ENCODE data around the gene ANKRD49.

Gene ANKRD49

DNA sequence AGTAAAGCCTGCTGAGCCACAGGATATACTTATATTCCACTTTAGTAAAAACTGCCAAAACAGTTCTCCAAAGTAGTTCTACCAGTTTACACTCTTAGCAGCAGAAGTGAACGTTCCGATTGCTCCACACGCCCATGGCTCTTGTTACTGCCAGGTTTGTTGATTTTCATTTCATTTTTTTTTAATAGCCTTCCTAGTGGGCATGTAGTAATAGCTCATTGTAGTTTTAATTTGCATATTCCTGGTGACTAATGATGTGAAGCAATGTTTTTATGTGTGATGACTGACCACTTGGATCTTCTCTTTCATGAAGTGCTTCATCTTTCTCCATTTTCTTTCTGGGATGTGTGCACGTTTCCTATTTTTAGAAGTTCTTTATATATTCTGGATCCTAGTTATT is 13.7 kb downstream of the ANKRD49 start:
- DNase-seq (ENCODE audit: low spot score): no peak

DNA sequence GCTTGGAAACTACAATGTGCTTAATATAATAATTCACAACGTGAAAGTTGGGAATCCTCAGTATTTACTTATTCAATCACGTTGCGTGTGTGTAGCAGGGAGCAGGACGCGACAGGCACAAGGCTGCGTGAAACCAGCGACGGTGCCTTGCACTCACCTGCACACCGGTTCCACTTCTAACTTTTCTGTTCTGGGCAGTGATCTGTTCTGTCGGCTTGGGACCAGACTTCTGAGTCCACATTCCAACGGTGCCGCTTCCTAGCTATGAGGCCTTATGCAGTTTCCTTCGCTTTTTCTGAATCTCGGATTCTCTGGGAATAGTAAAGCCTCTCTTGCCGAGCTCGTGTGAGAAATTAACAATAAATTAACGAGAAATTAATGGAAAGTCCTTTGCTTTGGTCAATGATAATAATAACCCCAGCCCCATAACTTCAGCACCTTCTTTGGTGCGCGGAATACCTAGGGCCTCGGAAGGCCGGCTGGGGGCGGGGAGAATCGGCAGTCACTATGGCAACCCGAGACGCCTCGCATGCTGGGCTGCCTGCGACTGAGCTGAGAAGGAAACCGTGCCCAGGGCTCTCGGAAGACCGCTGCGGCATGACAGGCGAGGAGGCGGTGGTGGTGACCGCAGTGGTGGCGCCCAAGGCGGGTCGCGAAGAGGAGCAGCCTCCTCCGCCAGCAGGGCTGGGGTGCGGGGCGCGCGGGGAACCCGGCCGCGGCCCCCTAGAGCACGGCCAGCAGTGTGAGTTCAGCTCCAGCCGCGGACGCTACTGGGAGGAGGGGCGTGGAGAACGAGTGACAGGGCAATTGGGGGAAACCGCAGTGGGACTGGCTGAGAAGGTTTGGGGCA is 18.4 kb downstream of the ANKRD49 start, which contains the start of gene C11orf97:
Gene C11orf97 (plus strand): TSS at position 530 of the 850 bp plus-strand sequence. CDS start 68 bp downstream, at position 598.
- DNase-seq (ENCODE audit: low spot score): no peak

DNA sequence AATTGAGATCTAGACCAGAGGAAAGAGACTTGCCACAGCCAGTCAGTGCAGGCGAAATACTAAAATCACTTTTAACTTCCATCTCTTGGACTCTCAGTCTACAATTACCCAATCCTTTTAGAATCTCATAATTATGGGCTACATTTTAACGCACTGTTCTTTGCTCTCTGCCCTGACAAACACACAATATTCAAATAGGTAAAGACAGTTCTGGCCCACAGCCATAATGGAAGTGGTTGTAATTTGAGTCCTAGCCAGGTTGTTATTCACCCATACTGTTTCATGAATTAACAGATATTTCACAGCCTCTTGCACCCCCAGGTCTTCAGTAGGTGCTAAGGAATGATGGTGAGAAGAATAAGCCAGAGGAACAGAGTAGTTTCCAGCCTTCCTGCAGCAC is 19.3 kb downstream of the ANKRD49 start:
- no peak for DNase-seq (ENCODE audit: low spot score)

DNA sequence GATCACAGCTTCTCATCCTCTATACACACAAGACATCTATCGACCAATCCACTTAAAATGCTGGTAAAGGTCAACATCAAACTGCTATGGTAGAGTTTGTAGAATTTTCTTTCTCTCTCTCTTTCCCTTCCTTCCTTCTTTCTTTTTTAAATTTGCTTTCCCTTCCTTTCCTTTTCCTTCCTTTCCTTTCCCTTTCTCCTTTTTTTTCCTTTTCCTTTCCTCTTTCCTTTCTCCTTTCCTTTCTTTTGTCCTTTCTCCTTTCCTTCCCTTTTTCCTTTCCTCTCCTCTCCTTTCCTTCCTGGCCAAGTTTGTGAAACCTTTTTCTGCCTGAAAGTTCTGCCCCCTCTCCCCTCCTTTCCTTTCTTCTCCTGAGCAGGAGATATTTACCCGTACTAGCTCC is 21.6 kb downstream of the ANKRD49 start:
- no peak for DNase-seq (ENCODE audit: low spot score)

DNA sequence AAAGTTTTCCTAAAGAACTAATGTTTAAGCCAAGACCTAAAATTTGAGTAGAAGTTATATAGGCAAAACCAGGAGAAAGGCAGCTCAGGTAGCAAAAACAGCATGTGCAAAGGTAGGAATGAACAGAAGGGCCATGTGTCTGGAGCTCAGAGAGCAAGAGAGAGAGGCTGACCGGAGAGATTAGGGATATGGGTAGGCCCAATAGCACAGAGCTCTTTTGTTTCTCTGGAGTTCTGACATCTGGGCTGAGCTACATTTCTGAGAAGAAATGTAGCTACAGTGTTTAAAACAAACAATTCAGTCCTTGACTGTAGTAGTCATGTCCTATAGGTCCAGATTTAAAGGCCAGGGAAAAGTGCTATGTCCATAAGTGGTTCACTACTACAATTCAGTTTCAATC is 22.9 kb downstream of the ANKRD49 start:
- peak; percentile 8 for DNase-seq (ENCODE audit: low spot score)

DNA sequence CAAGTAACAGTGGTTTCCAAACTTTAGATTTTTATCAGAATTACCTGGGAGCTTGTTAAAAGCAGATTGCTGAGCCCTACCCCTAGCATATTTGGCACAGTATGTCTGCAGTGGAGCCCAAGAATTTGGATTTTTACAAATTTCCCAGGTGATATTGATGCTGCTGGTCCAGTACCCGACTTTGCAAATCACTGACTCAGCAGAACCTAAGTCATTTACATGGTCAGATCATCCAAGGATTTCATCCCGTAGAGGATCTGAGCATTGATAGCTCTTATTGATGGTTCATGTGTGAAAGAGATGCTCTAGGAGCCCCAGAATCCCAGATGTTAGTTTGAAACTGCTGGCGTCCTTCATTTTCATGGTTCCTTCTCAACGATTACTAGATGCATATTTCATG is 24.5 kb downstream of the ANKRD49 start:
- no peak for DNase-seq (ENCODE audit: low spot score)

DNA sequence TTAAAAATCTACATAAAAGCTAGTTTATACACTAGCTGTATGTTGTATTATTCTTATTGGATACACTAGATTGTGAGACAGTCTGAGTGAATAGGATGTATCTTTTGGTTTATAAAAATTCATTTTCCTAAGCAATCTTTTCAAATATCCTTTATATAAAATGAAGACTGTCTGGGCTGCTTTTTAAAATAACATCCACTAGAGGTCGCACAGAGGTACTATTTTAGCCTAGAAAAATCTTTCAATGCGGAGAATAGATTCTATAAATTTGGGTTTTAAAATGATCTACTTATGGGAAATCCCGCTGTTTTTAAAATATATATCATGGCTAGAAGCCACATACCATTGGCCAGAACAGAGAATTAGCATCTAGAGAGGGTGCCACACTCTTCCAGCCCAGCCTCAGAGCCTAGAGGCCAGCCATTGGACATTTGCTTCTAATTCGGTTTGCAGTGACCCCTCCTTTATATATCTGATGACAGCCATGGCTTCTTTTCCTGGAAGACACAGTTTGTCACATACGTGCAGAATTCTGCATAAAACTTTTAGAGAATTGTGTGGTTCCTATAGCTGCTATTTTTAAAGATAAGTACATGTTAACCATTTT is 25.8 kb downstream of the ANKRD49 start:
- no peak for DNase-seq (ENCODE audit: low spot score)

DNA sequence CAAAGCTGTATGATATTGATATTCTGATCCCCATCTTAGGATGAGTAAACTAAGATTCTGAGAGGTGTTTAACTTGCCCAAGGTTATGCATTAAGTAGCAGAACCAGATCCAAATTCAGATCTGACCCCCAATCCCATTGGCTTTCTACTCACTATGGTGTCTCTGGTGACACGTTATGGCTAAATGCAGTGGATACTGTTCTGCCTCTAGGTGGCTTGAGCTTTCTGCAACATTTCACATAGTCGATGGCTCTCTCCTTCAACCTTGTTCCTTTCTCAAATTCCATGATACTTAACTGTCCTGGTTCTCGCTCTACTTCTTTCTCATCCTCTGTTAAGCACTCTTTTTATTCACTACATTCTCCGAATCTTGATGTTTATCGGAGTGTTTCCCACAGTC is 27.9 kb downstream of the ANKRD49 start:
- DNase-seq (ENCODE audit: low spot score): no peak

DNA sequence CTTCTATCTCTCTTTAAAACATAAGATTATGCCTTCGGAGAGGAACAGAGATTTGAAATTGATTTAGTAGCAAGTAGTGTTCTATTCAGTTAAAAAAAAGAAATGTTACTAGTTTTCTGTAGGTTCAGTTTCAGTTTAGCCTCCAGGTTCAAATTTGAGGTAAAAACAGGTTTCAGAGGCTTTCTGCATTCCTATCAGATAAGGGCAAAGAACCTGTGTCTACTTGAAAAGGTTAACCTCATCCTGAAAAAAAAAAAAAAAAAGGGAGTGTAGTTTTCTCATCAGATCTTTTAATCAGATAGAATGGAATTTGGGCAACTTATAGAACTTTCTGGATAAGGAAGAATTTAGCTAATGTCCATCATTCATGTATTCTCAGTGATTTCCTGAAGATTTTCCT is 30.6 kb downstream of the ANKRD49 start:
- DNase-seq (ENCODE audit: low spot score): no peak

DNA sequence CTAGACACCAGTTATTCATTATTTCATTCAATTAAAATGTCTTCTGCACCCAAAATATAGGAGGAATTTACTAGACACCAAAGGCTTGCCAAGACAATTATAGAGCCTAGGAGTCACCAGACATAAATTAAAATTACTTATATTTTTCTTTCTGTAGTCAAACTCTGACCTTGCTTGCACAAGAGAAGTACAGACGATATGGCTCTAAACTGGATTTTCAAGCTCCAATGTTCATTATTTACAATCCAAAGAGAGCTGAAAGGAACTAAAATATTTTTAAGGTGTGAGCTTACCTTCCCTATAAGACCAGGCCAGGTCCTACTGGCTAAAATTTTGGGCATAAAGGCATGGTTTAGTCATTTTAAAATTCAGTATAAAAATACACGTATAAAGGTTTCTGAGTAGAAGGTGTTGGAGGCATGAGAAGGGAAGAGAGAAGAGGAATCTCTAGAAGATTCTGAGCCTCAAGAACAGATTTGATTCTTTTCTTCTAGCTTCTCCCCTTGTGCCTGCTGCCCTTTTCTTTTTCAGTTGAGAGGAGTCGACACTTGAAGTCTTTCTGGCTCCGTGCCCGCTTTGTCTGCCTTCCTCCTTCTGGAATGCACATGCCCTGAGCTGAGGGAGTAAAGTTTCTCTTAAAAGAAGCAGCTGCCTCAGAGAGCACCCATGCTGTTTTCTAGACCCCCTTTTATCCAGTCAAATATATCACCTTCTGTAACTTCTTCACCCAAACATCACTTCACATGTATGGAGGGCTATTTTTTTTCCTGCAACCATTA is 32.0 kb downstream of the ANKRD49 start:
- DNase-seq (ENCODE audit: low spot score): no peak

DNA sequence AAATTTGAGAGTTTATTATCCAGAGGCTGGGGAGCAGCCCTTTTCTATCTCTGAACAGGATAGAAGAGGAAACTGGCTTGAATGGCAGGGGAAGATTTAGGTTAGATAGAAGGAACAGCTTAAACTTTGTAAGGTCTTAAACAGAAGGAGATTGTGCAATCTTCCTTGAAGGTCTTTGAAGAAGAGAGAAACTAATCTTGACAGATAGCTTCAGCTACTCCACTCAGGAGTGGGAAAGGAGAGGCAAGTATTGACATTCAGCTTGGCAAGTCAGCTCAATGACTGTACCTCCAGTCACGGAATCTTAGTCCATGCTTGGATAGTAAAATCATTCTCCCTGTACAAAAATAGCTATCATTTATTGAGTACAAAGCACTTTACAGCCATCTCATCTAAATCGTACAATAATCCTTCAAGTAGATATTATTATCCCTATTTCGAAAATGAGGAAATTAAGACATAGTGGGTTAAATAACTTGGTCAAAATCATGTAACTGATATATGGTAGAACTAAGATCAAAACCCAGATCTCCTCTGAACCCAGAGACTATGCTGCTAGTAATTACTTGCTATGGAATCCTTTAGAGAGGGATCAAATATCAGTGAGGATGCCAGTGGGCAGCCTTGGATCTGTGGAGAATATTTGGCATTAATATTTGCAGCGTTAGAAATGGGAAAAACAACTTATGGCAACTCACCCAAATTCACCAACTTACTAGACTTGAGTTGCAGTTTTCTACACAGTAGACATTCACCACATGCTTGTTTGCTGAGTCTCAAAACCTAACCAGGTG is 33.1 kb downstream of the ANKRD49 start:
- no peak for DNase-seq (ENCODE audit: low spot score)

DNA sequence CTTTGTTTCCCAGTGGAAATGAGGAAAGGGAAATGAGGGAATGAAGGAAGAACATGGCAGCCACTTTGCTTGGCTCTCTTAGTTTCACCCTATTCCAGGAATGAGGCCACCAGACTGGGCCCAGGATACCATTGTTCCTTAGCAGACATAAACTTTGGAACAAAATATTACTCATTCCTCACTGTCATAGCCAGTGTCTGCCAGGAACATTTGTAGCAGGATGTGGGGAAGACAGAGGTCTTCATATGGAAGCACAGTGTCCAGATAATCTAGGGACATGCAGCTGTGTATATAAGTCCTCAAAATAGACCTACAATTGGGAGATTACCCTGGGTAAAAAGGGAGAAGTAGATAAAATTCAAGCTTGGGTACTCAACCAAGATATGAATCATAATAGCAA is 34.8 kb downstream of the ANKRD49 start:
- DNase-seq (ENCODE audit: low spot score): no peak

DNA sequence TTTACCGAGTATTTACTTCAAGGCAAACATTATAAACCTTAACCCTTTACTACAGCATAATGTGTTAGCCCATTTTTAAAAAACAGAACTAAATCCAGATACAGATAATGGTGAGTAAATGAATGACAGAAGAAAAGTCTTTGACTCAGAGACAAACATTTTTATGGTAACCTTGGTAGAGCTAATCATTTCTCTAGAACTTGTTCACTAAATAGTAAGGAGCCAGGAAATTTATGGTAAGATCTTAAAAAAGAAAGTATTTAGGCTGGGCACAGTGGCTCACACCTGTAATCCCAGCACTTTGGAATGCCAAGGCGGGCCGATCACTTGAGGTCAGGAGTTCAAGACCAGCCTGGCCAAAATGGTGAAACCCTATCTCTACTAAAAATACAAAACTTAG is 38.4 kb downstream of the ANKRD49 start:
- no peak for DNase-seq (ENCODE audit: low spot score)

DNA sequence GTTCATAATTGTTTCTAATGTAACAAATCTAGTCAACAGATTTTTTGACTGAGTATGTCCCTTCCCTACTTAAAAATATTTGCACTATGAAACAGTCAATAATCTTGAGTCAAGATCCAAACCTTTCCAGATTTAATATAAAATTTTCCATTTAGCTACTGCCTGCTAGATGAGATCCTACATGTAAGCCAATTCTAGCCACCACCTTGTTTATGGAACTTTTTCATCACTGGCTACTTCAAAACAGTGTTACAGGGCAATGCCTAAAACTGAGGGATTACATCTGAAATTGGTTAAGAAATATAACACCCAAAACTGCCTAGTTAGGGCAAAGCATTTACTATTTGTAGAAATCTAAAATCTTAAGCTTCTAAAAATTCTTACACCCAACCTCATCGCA is 39.4 kb downstream of the ANKRD49 start:
- no peak for DNase-seq (ENCODE audit: low spot score)

DNA sequence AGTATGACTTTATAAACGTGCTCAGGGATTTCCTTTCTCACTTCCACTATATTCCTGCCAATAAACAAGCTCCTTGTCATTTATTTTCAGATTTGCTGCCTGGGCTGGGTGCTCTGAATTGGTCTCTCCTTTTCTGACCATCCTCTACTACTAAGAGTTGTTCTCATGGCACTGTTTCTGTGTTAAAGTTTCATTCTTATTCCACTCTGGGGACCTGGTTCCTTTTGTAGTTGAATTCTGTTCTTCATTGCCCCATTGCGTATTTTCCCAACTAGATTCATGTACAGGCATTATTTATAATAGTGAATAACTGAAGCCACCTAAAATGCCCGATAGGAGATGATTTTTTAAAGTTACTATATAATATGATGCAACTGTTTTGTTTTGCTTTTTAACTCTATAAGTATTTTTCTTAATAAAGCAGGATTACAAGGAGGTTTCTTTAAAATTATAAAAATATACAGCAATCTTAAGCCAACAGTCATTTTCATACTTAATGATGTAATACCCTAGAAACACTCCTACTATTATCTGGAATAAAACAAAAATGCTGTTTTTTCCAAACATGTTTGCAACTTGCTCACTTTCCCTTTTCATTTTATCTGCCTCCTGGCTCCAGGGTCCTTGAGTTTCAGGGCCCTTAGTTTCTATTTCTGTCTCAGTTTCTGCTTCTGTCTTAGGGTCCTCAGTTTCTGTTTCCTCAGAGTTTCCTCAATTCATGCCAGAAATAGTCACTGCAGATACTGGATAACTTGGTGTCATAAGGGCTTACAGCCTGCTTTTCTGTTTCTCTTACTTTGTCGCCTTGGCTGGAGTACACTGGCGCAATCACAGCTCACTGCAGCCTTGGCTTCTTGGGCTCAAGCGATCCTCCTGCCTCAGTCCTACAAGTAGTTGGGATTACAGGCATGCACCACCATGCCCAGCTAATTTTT is 40.2 kb downstream of the ANKRD49 start:
- no peak for DNase-seq (ENCODE audit: low spot score)

DNA sequence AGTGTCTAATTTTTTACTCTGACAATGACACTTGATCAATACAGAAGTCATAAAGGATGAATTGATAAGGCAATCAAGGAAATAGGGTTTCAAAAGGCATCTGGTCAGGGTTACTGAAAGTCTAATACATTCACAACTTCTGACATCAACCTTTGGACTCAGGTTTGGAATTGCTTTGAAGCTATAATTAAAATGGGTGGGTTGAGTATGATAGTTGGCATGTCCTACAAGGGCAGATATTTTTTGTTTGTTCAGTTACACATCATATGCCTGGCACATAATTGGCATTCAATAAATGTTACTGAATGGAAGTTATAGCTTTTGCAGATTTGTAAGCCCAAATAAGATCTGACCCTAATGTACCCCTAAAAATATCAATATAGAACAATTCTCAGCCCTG is 42.6 kb downstream of the ANKRD49 start:
- no peak for DNase-seq (ENCODE audit: low spot score)

DNA sequence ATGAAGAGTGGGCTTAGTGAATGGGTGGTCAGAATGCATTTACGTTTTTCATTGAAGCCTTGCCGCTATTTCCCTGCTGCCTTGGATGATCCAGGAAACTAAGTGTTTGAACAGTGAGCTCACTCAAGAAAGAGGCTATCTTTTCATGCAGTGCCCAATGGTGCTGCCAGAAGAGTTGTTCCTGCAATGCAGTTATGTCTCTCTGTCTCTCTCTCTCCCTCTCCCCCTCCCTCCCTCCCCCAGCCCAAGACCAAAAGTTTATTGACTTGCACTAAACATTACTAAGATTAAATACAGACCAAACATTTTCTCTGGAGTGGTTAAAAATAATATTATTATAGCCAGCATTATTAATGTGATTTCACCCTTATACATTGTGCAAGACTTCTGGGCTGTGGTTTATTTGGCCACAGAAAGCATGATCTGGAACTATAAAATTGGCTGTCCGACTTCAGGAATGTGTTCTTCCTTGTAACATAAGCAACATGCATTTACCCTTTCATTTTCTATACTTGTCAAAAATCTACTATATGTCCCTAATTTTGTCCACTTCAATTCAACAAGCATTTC is 43.3 kb downstream of the ANKRD49 start:
- DNase-seq (ENCODE audit: low spot score): no peak

DNA sequence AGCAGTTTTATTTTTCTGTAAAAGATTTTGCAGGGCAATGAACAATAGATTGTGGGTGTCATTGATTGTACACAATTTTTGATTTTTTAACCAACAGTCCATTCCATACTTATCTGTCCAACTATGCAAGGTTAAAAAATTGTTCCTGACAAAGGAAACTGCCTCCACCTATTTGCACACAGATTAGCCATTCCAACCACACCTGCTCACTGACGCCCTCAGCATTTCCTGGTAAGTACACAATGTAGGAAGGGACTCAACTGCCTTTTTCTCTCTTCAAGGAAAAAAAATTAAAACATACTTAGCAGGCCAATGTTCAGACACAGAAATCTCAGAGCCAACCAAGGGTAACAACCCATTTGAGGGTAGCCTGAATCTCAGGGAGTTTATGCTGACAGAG is 45.6 kb downstream of the ANKRD49 start:
- no peak for DNase-seq (ENCODE audit: low spot score)

DNA sequence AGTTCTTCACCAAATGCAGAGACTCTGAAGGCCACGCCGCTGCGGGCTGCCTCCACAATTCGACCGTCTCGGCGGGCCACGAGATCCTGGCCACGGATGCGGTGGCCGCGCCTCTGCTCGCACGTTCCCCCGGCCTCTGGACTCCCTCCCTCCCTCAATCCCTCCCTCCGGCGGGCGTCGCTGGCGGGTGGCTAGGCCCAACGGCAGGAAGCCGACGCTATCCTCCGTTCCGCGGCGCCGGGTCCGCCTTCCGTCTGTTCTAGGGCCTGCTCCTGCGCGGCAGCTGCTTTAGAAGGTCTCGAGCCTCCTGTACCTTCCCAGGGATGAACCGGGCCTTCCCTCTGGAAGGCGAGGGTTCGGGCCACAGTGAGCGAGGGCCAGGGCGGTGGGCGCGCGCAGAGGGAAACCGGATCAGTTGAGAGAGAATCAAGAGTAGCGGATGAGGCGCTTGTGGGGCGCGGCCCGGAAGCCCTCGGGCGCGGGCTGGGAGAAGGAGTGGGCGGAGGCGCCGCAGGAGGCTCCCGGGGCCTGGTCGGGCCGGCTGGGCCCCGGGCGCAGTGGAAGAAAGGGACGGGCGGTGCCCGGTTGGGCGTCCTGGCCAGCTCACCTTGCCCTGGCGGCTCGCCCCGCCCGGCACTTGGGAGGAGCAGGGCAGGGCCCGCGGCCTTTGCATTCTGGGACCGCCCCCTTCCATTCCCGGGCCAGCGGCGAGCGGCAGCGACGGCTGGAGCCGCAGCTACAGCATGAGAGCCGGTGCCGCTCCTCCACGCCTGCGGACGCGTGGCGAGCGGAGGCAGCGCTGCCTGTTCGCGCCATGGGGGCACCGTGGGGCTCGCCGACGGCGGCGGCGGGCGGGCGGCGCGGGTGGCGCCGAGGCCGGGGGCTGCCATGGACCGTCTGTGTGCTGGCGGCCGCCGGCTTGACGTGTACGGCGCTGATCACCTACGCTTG is 50.2 kb downstream of the ANKRD49 start, which contains the start of gene FUT4:
Gene FUT4 (plus strand): TSS at position 227 of the 951 bp plus-strand sequence. CDS start 213 bp downstream, at position 440.
- DNase-seq (ENCODE audit: low spot score): peak; percentile 42

Data from COLO829 (cell line).